HG02981 (cell line): ENCODE measurements around the gene ZSWIM2.
A peak's percentile ranks its signal among the peaks of the same experiment; 100 is the strongest.
"Not testable (repeated sequence)": the region's sequence is repeated elsewhere in the genome, so short reads cannot be mapped to it uniquely, and the experiment has no call there.

ENCODE experiments used
- ATAC-seq: cut with Tn5 transposase; IDR thresholded peaks from one replicate; pipeline ENCODE4 v1.9.1; 2021; ENCODE audit warnings: mild to moderate bottlenecking, moderate library complexity; ENCODE audit not compliant: unreplicated experiment

The ZSWIM2 gene, protein sequence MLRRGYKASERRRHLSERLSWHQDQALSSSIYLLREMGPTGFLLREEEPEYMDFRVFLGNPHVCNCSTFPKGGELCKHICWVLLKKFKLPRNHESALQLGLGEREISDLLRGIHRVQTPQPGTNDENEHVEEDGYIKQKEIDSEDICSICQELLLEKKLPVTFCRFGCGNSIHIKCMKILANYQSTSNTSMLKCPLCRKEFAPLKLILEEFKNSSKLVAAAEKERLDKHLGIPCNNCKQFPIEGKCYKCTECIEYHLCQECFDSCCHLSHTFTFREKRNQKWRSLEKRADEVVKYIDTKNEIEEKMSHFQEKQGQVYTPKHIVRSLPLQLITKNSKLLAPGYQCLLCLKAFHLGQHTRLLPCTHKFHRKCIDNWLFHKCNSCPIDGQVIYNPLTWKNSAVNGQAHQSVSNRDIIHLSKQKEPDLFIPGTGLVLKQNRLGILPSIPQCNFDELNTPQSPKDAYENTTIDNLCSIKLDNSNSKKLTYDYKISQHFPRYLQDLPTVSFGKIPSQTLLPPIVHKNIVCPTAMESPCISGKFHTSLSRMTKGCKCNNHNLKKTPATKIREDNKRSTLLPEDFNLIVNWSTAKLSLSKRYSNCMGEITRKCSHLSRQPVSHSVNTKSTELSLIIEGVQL

DNA sequence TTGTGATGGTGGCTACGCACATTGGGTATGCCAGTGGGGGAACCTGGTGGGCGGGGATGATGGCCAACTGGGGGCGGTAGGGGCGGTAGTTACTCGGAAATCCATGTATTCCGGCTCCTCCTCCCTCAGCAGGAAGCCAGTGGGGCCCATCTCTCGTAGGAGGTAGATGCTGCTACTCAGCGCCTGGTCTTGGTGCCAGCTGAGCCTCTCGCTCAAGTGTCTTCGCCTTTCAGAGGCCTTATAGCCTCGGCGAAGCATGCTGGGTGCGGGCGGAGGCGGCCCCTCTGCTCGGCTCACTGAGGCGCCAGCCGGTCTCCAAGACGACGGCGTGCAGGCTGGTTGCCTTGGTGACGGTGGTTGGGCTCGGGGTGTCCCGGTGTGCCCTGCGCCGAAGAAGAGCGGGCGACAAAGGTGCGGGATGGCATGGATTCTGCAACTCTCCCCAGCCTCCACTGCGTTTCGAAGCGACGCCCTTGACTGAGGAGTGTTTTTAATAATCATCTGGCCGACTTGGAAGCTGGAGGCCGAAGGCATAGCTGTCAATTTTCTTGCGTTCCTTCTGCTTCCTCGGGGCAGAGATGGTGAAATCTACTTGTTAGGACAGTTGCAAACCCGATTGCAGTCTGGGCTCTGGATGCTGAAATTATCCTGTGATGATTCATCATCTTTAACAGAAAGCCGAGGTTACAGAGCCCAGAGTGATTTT is at the start of gene ZSWIM2:
TSS of gene ZSWIM2 (minus strand) at position 298 of the 706 bp plus-strand sequence. CDS start at position 258, 40 bp downstream.
- ATAC-seq, result peak; percentile 78

DNA sequence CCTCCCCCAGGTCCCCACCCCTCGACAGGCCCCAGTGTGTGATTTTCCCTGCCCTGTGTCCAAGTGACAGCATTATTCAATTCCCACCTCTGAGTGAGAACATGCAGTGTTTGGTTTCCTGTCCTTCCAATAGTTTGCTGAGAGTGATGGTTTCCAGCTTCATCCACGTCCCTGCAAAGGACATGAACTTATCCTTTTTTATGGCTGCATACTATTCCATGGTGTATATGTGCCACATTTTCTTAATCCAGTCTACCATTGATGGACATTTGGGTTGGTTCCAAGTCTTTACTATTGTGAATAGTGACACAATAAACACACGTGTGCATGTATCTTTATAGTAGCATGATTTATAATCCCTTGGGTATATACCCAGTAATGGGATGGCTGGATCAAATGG is 47.2 kb upstream of the ZSWIM2 start:
- not testable (repeated sequence) for ATAC-seq

- no peak for ATAC-seq
Observed at GRCh38 chr2:186895451-186895850, 46.5 kb upstream of the ZSWIM2 start.

- ATAC-seq, result no peak
Observed at GRCh38 chr2:186894478-186894877, 45.5 kb upstream of the ZSWIM2 start.

- no peak for ATAC-seq
Observed at GRCh38 chr2:186892821-186893220, 43.9 kb upstream of the ZSWIM2 start.

GRCh38 chr2:186891185-186891621 is 42.2 kb upstream of the ZSWIM2 start:
- no peak for ATAC-seq

- no peak for ATAC-seq
Observed at GRCh38 chr2:186889101-186889879, 40.3 kb upstream of the ZSWIM2 start.

- no peak for ATAC-seq
Observed at GRCh38 chr2:186887107-186888090, 38.4 kb upstream of the ZSWIM2 start.

DNA sequence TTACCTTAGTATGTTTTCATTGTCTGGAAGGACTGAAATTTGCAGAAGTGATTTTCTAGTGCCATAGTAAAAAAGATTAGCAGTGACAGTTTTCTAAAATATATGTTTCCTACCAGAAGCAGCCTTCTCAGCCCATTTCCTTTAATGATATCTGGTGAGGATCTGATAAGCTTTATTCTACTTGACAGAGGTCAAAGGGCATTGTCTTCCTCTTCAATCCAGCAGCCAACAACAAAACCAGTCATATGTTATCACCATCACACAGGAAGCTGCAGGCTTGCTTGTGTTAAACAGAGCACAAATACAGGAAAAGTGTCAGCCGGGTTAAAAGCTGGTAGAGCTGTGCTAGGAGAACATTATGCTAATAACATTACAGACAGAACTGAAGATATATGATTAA is 35.6 kb upstream of the ZSWIM2 start:
- ATAC-seq, result no peak

GRCh38 chr2:186883666-186884065 is 34.7 kb upstream of the ZSWIM2 start:
- ATAC-seq, result no peak

- no peak for ATAC-seq
Observed at GRCh38 chr2:186882511-186883071, 33.6 kb upstream of the ZSWIM2 start.

GRCh38 chr2:186881660-186882059 is 32.7 kb upstream of the ZSWIM2 start:
- ATAC-seq, result no peak

DNA sequence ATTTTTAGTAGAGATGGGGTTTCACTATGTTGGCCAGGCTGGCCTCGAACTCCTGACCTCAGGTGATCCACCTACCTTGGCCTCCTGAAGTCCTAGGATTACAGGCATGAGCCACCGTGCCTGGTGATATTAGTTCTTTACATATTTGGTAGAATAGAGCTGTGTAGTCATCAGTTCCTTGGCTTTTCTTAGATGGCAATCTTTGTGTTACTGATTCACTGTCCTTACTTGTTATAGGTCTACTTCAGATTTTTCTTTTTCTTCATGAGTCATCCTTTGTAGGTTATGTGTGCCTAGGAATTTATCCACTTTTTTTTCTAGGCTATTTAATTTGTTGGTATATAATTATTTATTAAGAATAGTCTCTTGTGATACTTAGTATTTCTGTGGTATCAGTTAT is 30.3 kb upstream of the ZSWIM2 start:
- ATAC-seq, result no peak

DNA sequence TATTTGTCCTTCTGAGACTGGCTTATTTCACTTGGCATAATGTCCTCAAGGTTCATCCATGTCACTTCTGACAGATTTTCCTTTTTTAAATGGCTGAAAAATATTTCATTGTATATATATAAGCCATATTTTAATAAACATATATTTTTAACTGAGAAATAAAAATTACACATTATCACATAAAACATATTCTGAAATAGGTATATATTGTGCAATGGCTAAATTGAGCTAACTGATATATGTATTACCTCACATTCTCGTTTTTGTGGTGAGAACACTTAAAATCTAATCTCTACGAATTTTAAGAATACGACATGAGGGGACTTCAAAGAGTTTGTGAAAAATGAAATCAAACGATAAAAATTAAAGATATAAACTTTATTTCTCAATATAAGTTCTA is 25.7 kb upstream of the ZSWIM2 start:
- no peak for ATAC-seq

- no peak for ATAC-seq
Observed at GRCh38 chr2:186871881-186872280, 22.9 kb upstream of the ZSWIM2 start.

DNA sequence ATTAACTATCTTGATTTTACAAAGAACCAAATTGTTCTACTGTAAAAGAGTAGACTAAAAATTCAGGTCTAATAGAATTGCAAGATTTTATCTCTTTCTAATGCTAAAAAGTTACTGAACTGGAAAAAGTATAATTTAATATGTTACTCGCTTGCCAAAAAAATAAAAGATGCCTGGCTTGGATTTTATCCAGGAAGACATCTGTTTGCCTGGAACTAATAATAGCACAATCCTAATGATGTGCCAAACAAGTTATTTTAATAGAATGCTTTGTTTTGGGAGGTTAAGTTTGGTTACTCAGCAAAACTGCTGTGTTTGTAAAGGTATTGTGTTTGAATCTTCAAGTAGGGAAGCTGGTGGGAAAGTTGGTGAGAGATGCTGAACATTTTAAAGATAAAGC is 19.4 kb upstream of the ZSWIM2 start:
- ATAC-seq, result no peak

GRCh38 chr2:186862869-186863709 is 14.1 kb upstream of the ZSWIM2 start:
- ATAC-seq, result peak; percentile 61

DNA sequence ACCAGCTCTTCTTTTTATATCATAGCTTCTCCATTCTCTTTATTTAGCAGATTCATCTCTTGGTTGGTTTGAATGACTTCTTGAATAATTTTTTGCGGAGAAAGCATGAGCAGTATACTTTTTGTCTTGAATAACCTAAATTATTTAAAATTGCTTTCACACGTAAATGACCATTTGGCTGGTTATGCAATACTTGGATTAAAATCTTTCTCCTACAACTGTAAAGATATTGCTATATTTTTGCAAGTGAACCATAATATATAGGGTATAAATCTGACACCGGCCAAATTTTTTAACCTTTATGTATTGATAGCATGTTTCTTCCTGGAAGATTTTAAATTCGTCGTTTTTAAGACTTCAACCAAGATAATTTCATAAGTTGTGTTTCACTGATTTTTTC is 6.2 kb upstream of the ZSWIM2 start:
- ATAC-seq, result no peak

- no peak for ATAC-seq
Observed at GRCh38 chr2:186853951-186854350, 5.0 kb upstream of the ZSWIM2 start.
